ENCODE measurements around the gene URB2.

DNA sequence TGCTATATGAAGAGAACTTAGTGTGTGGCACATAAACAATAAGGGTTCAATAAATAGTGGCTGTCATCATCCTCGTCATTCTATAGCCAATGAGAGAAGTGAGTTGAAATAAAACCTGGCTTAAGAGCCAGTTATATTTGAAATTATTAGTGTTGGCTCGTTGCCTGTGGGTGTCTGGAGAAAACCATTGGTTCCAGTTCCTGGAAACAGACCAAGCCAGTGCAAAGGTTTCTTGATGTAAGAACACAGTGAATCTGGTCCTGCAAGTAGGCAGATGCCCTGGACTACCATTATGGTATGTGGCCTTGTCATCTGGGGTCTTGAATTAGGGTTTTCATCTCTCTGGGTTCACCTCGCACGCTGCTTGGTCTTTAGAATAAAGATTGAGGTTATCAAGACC is 43.3 kb downstream of the URB2 start:
- TF ChIP-seq POLR2AphosphoS5 (IDR thresholded peaks at IDR 0.05) (no peak), POLR2A (IDR thresholded peaks at IDR 0.05) (no peak), EP300 (IDR thresholded peaks at IDR 0.05) (no peak)
- TF ChIP-seq, protein P1, sequence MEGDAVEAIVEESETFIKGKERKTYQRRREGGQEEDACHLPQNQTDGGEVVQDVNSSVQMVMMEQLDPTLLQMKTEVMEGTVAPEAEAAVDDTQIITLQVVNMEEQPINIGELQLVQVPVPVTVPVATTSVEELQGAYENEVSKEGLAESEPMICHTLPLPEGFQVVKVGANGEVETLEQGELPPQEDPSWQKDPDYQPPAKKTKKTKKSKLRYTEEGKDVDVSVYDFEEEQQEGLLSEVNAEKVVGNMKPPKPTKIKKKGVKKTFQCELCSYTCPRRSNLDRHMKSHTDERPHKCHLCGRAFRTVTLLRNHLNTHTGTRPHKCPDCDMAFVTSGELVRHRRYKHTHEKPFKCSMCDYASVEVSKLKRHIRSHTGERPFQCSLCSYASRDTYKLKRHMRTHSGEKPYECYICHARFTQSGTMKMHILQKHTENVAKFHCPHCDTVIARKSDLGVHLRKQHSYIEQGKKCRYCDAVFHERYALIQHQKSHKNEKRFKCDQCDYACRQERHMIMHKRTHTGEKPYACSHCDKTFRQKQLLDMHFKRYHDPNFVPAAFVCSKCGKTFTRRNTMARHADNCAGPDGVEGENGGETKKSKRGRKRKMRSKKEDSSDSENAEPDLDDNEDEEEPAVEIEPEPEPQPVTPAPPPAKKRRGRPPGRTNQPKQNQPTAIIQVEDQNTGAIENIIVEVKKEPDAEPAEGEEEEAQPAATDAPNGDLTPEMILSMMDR (IDR thresholded peaks at IDR 0.05), result no peak

Measured in gastroesophageal sphincter (tissue), 3 donors.